Ecto neural progenitor cell (in vitro differentiated cells): ENCODE data around the gene NCBP2L.

ENCODE experiments used
- DNase-seq: peaks from one replicate; pipeline ENCODE4 v3.0.0-alpha.2; 2018; ENCODE audit warnings: low spot score

NCBP2L gene

DNA sequence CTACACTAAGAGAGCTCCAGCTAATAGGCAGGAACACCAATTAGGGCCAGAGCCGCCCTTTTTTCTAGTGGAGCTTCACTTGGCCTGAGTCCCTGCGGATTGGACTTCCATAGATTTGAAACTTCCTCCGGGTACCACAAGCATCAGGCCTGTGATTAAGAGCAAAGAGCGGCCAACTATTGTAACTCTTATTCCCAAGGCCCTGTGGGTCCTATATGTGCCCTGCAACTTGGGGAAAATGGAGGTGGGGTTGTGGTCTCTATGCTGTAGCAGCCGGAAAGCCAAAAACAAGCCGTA is at the start of gene NCBP2L:
Gene NCBP2L, plus strand, starts transcription at position 198 of the 297 bp plus-strand sequence. CDS start 16,488 bp downstream, outside the sequence.
- no peak for DNase-seq

DNA sequence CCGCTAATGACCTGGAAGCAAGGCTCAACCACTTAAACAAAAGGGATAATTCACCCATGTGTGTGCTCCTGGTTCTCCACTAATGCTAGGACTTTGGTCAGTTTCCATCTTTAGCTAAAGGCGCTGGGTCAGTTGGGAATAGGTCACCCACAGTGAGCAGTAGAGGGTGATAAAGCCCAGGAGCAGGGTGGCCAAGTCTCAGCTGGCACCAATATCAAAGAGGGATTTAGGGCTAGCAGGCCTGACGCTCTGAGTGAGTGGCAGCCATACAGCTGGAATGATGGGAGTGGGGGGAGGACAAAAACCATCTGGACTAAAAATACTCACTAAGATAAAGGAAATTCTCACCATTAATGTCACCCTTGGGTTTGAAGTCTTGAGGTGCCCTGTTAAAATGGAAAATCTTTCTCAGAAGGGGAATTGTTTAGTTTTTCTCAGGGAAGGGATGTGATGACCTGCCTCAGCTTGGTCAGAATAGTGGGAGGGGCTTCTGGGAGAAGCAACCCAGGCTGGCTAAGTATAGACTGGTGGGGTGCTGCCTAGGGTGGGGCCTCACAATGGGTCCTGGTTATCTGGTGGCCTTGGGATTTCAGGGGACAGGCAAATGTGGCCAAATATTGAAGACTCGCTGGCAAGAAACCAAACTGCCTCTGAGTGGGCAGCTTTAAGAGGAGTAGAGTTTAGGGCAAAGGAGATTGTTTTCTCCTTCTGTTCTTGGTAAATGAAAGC is 49.0 kb upstream of the NCBP2L start:
- no peak for DNase-seq

DNA sequence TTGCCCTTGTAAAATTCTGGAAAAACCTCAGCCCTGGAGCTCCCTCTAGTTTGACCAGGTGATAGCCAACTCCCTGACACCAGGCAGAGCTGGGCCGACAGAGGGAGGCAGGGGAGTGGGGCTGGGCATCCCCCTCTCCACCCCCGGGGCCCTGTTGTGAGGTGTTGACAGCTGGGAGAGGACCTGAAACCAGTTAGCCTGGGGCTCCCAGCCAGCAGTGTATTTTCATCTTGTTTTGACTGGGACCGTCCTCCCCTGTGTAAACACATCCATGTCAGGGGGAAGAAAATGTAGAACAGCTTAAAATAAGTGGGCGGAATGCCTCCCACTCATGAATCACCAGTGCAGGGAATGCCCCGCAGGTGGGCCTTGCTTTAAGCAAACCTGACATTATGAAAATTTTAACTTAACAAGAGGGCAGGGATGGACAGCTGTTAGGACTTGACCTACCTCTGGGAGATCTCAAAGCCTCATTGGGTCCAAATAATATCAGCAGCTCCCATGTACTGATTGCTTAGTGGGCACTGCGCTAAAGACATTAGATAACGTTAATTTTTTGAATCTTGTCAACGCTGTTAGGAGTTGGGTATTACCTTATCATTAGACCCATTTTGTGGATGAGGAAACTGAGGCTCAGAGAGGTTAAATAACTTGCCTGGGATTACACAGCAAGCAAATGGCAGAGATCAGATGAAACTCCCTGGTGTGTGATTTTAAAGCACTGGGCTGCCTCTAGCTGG is 47.8 kb upstream of the NCBP2L start:
- no peak for DNase-seq

DNA sequence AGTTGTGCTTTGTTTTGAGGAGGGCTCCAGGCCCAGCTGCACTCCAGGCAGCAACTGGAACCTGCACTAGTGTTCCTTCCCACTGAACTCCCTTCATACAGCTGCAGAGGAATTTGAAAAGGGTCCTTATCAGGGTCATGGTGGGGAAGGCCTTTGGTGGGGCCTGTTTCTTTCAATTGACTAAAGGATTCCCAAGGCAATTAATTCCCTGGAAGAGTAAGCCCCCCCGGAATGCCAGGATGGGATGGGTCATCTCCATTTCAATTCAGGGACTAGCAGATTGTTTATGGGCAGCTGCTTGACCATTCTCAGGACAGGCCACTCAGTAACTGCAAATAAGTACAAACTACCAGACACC is 47.3 kb upstream of the NCBP2L start:
- no peak for DNase-seq

DNA sequence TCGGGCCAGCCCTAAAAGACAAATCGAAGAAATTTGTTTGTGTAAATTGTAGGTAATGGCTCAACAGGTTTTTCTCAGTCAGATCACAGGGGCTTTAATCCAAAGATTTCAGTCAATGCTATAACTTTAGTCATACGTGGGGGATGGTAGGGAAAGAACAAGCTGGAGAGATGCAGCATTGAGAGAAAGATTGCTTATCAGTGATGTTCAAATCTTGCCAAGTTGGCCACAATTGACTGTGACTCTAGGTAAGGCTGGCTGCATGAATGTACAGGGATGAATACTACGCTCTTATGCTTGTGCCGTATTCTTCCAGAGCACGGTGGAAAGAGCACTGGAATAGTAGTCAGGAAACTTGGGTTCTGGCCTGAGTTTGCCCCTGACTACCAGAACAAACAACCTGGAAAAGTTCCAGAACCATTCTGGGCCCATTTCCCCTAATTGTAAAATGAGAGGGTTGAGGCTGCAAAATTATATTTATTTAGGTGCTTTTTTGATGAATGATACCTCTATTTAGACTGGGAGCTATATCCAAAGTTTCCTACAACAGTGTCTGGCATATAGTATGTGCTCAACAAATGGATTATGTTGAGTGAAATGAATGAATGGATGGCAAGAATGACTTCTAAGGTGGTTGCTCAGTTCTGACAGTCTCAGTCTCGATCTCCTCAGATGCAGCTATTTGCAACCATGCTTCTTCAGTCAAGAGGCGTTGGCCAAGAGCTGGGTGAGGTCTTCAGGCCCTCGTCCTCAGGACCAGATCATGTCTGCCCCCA is 46.4 kb upstream of the NCBP2L start:
- DNase-seq: no peak

DNA sequence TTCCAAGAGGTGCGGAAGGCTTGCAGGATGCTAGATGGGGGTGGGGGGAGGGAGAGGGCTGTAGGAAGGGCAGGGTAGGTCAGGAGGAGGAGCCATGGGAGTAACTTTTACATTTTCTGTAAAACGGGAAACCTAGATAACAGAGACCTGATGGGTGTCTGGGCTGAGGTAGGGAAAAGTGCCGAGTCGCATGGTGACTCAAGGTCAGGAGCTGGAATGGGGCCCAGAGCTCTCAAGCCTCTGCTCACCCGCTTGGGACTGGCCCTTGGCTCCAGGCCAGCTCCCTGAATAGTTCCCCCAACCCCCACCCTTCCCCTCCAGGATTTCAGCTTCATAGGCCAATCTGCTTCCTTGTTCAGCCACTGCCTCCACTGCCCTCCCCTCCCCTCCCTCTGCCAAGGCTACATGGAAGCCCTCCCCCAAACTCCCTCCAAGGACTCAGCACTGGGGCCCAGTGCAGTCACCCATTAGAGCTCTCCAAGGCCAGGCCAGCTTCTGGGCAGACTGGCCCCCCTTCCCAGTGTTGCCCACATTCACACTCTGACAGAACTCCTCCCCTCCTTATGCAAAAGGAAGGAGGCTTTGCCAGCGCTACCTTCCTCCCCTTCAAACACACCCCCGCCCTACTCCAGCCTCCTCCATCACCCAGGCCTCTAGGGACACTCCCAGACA is 45.6 kb upstream of the NCBP2L start:
- DNase-seq: no peak

DNA sequence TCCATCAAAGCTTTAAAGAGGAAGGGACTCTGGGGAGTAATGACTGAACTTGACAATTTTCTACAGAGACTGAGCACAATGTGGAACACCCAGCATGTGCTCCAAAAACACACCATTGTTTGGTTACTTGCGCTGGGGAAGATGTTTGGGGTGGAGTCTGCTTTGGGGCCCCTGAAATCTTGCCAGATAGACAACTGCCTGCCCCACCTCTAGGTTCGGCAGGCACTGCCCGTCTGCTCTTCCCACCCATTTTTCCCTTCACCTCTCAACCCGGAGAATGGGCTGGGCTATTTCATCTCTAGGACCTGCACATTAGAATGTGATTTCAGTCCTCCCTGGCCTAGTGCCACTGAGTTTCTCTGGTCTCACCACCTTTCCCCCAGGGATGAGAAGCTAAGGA is 43.8 kb upstream of the NCBP2L start:
- DNase-seq: no peak

DNA sequence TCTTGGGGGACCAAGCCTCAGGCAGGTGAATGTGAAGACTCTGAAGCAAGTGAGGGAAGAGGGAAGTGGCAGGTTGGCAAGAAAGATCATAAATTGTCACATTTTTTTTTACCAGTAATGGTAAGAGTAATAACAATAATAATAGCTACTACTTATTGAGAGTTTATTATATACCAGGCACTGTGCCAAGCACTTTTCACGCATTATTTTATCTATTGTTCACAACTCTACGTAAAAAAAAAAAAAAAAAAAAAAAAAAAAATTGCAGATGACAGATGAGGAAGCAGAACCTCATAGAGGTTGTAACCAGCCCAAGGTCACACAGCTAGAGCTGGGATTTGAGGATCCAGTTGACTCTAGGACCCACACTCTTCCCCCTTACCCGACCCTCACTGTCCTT is 42.9 kb upstream of the NCBP2L start:
- no peak for DNase-seq

DNA sequence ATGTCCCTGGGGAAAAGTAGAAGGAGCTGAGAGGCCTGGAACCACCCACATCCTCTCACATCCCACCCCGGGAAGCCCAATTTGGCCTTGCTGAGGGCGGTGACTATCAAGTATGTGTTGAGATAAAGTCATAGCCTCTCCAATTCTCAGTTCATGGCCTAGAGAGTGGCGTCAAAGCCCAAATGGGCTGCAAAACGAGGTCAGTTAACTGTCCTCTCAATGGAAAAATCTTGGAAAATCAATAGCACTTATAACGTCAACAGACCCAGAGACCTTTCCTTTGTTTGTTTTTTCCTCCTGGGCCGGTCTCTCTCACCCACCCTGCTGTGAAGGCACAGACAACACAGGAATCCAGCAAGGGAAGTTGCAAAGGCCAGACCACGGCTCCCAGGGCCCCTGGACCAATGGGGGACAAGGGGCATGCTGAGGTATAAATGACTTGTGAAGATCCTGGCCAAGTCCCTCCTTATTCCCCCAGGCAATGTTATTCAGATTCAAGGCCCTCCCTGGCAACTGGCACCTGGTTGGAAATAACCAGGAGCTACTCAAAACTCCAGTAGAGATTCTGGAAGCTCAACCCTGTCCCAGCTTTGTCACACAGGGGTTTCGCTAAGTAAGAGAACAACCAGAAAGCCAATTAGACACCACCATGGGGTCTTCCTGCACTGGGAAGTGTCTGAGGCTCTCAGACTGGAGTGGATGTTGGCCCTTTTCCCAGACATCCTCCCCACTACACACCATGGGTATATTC is 40.6 kb upstream of the NCBP2L start:
- DNase-seq: no peak

DNA sequence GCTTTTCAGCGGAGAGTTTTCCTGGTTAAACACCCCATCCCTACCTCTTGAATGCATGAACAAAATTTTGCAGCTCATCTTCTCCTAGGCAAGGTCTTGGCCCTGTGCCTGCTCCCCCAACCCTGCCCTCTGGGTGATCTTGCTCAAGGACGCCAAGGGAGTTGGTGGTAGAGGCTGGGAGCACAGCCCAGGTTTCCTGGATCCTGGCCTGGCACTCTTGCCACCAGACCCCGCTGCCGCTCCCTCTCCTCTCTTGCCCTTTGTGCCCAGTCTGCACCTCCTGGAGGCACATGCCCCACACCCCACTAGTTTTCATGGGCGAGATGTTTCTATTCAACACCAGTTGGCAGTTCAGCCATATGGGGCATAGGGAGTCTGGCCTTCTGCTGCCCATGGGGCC is 39.3 kb upstream of the NCBP2L start:
- no peak for DNase-seq

DNA sequence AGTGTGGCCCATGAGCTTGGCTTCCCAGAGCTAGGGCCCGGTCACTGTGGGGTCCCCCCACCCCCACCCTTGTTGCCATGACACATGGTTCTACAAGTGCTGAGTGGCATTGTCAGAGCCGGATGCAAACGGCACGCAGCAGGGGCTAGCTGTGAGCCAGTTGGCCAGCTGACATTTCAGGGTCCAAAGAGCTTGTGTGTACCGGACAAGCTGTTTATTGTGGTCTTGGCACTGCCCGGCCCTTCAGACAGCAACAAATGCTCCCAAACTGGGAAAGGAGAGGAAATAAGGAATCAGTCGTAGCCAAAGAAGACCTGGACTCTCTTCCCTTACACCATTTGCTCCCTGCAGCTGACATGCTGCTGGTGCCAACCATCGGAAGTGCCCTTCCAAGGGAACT is 38.8 kb upstream of the NCBP2L start:
- no peak for DNase-seq

DNA sequence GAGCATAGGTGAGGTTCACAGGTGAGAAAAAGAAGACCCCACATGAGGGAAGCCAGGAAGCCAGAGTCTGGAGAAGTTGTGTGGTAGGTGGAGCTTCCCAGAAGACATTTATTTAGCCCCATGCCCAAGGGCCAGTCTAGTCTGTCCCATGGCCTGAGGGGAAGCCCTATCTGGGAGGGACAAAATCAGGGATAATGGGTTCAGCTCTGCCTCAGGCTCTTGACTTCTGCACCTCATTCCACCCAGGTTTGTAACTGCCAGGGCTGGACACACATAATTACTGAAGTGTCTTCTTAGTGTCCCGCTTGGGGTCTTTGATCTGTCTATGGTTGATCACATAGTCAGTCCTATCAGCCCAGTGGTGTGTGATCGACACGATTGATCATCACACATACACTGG is 38.0 kb upstream of the NCBP2L start:
- DNase-seq: no peak

DNA sequence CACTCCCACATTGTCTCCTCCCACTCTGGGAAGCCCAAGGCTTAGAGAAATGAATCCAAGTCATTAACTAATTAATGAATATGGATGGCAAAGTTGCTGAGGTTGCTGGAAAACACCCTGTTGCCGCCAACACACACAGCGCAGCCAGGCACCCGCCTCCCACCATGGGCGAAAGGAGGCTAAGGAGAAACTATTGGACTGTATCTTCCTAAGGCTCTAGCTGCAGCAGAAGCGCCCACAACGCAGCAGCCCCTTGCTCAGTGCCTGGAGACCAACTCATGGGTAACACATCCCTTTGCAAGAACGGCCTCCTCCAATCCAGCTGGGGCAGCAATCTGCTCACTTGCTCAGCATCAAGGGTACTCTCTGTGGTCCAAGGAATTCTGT is 36.1 kb upstream of the NCBP2L start:
- DNase-seq: no peak

DNA sequence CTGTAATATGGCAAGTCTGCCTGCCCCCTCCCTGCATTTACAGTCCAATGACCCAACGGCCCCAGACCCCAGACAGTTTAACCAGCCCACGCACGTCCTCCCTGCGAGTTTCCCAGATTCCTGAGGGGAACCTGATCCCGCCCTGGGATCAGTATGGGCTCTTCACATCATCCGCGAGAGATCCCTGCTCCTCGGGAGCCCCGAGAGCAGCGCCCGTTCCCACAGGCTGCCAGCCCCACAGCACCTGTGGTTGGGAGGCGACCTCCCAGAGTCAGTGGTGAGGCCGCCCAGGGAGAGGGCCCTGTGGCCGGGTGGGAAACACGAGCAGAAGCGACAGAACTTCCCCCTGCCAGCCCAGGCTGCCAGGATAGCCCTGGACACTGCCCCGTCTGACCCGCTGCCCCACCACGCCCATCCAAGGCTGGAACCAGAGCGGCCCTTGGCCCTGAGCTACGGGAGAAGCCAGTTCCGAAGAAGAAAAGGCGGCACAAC is 34.8 kb upstream of the NCBP2L start:
- no peak for DNase-seq

DNA sequence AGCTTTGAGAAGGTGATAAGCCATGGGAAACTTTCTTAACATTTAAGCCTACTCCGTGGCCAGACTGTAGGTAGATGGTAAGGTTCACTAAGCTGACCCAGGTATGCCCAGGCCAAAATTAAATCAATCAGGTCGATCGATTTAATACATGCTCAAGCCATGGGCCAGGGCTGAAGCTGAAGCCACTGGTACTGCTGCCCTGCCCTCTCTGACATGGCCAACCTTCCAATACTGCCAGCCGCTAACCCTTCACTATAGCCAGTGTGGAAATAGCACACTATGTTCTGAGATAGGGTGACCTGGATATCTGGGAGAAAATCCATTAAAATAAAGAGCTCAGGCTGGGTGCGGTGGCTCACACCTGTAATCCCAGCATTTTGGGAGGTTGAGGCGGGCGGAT is 33.5 kb upstream of the NCBP2L start:
- DNase-seq: no peak

DNA sequence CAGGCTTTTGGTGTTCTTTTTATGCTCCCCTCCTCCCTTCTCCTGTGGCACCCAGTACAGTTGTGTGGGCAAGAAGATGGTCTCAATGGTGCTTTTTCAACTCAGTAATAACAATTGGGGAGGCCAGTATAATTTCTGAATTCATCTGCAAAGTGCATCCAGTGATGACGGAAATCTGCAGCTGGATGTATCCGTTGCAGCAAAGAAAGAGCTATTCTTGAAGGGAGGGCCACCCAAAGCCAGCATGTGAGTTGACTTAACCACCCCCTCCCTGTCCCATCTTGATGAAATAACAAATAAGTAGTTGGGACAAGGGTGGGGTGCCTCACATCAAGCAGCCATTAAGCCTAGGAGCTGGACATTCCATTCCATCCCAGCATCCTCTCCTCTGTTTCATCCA is 32.7 kb upstream of the NCBP2L start:
- no peak for DNase-seq

DNA sequence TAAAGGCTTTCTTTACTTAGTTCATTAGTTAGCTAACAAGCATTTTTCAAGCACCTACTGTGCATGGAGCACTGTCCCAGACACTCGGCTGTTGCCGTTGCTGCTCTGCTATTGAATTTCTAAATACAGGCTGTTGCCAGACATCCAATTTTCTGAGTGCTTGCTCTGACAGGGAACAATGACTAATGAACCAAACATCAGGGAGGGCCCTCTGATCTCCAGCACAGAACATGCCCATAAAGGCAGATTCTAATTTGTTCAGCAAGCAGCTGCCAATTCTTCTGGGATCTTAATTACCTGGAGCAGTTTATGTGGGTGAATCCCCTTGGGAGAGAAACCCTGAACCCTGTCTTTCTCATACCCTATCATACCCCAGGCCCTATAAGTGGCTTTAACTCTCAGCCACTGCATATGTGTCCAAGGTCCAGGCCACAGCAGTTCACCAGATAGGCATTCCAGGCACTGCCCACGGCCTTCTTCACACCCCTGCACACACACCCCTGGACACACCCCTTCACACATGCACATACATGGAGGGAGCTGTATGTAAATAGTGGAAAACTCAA is 29.9 kb upstream of the NCBP2L start:
- no peak for DNase-seq

DNA sequence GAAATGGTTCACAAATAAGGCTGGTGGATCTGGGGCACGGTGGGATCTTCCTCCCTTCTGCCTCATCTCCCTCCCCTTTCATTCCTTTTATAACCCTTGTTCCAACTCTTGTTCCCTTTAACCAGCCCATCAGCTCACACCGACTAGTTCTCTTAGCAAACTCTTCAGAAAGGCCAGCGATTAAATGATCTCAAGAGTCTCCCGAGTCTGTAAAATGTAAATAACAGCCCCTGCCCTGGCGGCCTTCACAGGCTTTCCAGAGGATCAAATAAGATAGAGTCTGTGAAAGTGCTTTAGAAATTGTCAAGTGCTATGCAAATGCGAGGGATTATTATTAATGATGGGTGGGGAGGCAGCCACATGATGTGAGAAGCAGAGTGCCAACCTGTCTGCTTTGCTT is 29.0 kb upstream of the NCBP2L start:
- DNase-seq: no peak

DNA sequence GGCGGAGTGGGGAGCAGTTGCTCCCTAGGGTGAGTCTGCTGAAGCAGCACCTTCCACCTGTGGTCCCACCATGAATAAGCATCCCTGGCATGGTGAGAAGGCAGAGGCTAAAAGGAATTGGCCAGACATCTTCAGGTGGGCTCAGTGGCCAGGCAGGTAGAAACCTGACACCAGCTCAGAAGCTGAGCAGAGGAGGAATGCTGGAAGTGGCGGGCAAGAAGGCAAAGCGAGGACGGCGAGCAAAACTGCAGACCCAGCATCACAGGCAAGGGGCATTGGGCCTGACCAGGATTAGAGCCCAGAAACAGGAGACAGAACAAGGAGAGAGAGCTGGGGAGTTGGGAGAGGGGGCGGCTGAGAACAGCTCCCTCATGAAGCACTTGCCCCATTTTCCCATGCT is 27.3 kb upstream of the NCBP2L start:
- no peak for DNase-seq

DNA sequence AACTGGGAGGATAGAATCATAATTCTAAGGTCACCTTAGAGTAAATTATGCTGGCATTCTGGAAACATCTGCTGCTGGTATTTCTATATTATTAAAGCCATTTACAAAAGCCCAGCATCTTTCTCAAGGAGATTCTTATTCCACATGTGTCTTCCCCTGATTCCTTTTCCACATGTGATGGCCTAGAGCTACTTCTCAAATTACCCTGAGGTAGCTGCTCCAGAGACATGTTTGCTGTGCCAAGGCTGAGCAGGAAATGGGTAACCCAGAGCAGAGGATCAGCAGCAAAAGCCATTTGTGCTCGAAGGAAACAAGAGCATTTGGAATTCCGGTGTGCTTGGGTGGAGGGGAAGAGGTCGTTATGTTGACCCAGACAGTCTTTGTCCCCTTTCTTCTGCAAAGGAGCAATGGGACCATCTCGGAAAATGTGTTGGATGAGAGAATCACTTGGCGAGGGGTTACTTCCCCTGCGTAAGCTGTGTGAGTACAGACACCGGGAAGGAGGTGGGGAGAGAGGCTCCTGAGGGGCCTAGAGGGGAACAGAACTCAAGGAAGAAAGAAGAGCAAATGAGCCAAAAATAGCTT is 26.6 kb upstream of the NCBP2L start:
- no peak for DNase-seq

DNA sequence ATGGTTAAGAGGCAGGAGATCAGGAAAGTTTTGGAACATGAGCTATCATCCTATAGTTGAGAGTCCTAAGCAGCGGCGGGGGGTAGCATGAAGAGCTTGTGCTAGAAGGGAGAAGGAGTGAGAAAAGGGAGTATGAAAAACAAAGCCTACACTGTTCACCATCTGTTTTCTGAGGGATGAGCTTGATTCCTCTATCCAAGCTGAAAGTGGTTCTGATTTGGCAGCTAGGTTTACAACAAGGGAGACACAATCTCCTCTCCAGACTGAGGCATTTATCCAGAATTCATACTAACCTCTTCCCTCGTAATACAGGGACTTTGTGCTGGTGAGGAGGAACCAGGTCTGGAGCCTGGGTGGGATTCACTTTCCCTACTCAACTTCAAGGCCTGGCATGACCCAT is 25.5 kb upstream of the NCBP2L start:
- no peak for DNase-seq
